ENCODE measurements around the gene SLAIN1. TPM values are rescaled to one million over a fixed set of nuclear protein-coding genes. Genes with fewer than 3 reads are reported as not detected.

SLAIN1 gene
- total RNA-seq, 1 donor from 2014 or later: 6.0 TPM

DNA sequence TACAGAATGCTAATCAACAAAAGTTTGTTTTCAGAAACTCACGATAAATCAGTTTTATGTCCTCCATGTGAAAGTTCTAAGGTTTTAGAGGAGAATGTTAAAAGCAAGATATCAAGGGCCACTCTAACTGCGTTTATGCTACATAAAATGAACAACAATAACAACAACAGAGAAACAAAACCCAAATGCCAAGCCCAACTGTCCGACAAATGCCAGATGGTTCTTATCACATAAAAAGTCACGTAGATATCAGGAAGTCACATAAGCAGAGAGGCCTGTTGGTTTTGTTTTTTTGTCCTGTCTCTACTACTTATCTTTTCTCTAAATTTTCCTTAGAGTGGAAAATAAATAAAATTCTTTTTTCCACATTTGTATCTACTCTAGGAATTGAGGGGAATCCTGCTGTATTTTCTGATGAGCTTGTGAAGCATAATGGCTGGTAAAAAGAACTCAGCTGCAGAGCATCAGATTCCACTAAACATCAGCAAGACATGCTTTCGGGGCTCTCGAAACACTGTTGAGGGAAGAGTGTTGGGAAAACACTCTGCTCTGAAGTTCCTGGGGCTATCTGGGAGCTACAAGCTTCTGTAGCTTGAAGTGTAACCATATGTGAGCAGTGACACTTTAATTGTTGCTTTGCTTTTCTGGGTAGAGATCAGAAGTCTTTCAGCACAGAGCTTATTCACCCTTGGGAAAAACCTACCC is 110.1 kb downstream of the SLAIN1 start:
- no peak for DNase-seq
- no peak for ATAC-seq (ENCODE audit: poor library complexity)
- intact Hi-C loops (cut with DNase I): no loop called here

DNA sequence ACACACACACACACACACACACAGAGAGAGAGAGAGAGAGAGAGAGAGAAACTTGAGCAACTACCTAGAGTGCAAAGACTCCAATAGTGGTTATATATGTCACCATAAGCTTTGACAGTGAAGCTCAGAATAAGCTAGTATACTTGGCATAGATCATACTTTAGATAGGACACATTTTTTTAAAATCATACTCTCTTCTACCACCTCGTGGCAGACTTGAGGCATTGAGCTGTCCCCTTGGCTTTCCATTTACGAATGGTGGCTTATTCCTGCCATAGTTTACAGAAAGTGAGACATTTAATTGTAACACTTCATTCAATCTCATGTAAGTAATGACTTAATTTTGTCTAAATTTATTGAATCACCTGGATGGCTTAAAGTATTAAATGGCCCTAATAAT is 112.9 kb downstream of the SLAIN1 start:
- intact Hi-C loops (cut with DNase I): no loop called here
- DNase-seq (no peak), ATAC-seq (ENCODE audit: poor library complexity) (no peak)

DNA sequence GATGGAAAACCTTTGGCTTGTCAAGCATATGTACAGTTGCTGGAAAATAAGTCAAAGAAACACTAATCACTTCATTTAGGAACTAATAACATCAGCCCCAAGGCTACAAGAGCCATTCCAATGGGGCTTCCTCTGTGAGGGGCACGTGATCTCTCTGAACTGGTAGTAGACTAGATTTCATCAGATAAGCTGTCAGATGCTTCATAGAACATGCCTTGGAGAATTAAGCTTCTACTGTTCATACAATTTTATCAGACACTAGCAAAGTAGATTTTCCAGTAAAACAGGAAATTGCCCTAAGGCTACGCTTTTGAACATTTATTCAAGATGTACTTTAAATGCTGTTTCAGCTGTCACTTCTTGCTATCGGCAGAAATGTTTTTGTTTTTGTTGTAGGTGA is 113.4 kb downstream of the SLAIN1 start:
- DNase-seq: no peak
- intact Hi-C loops (cut with DNase I): no loop called here
- no peak for ATAC-seq (ENCODE audit: poor library complexity)

DNA sequence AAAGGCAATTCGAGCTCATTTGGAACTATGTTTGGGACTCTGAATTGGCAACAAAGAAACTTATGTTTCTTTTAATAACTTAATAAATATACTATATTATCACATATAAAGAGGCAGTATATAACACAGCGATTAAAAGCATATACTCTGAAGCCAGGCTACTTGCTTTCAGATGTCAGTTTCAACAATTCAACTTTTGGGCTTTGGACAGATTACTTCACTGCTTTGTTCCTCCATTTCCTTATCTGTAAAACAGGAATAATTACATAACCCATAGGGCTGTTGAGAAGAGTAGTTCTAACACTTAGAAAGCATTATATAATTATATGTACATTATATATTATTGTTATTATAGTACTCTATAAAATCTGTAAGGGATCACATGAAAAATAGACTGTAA is 113.9 kb downstream of the SLAIN1 start:
- intact Hi-C loops (cut with DNase I): no loop called here
- DNase-seq: no peak
- ATAC-seq (ENCODE audit: poor library complexity): no peak

DNA sequence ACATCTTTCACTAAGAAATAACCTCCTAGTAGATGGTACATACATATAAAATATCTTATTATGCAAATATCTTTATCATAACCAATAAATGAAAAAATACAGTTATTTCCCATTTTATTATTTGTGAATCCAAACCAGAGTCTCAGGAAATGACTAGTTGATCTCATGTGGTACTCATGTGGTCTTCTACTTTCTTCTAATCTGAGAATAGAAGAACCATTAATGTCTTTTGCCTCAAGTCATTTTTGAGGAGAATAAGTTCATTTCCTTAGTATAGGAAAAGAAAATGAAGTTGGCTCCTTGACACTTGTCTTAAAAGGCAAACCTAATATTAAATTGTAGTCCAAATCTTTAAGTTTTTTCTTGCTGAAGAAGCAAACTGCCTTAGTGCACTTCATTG is 114.5 kb downstream of the SLAIN1 start:
- intact Hi-C loops (cut with DNase I): no loop called here
- ATAC-seq (ENCODE audit: poor library complexity) (no peak), DNase-seq (no peak)

Small RNA genes lying within 50 kb of the gene (microRNA-seq; reads per million reads assigned to microRNA genes)
- gene MIR3665: not detected

Other genes starting within 250 kb of the SLAIN1 start
- not detected for gene SCEL, start 162.0 kb upstream of the SLAIN1 start, total RNA-seq
- gene EDNRB, start 221.1 kb downstream of the SLAIN1 start, total RNA-seq: 26.0 TPM

Measured in Right ventricle myocardium superior (tissue), 1 donor.